Stimulated activated CD4-positive, alpha-beta T cell treated with anti-CD3 and anti-CD28 coated beads, Interleukin-1b, Interleukin-23, amount 100 ng/mL, for 1 hour (primary cell): ENCODE measurements around the gene SLC13A3.

Experiments used
- DNase-seq, 2 donors: peaks; one replicate each; pipeline ENCODE4 v3.0.0-alpha.2; 2020; ENCODE audit warnings: low read depth in 2 of 2

Gene SLC13A3

GRCh38 chr20:46558511-46558959, 92.7 kb downstream of the SLC13A3 start:
- no peak for DNase-seq

- DNase-seq, result no peak
Observed at GRCh38 chr20:46557231-46557956, 93.9 kb downstream of the SLC13A3 start.

GRCh38 chr20:46555370-46555956, 95.8 kb downstream of the SLC13A3 start:
- no peak for DNase-seq

GRCh38 chr20:46554828-46555227, 96.4 kb downstream of the SLC13A3 start:
- no peak for DNase-seq

- DNase-seq, result no peak
Observed at GRCh38 chr20:46553926-46554325, 97.3 kb downstream of the SLC13A3 start.

GRCh38 chr20:46552460-46553420, 98.5 kb downstream of the SLC13A3 start:
- DNase-seq, result peak in 1 of 2 donors; percentile 4

GRCh38 chr20:46551522-46552381, 99.5 kb downstream of the SLC13A3 start:
- DNase-seq, result no peak

GRCh38 chr20:46550461-46550860, 100.8 kb downstream of the SLC13A3 start, which contains the start of gene OCSTAMP:
OCSTAMP (minus strand) TSS chr20:46550654; CDS start chr20:46550560, 94 bp downstream.
- no peak for DNase-seq

- no peak for DNase-seq
Observed at GRCh38 chr20:46549188-46549972, 101.9 kb downstream of the SLC13A3 start.

- DNase-seq, result no peak
Observed at GRCh38 chr20:46548688-46549087, 102.6 kb downstream of the SLC13A3 start.

GRCh38 chr20:46547995-46548394, 103.3 kb downstream of the SLC13A3 start:
- DNase-seq, result no peak

GRCh38 chr20:46546936-46547335, 104.3 kb downstream of the SLC13A3 start:
- no peak for DNase-seq

- DNase-seq, result no peak
Observed at GRCh38 chr20:46546298-46546697, 105.0 kb downstream of the SLC13A3 start.

- DNase-seq, result no peak
Observed at GRCh38 chr20:46545827-46546138, 105.5 kb downstream of the SLC13A3 start.

GRCh38 chr20:46545077-46545826, 106.0 kb downstream of the SLC13A3 start:
- DNase-seq, result no peak

GRCh38 chr20:46544576-46544975, 106.7 kb downstream of the SLC13A3 start:
- no peak for DNase-seq

- DNase-seq, result no peak
Observed at GRCh38 chr20:46543959-46544358, 107.3 kb downstream of the SLC13A3 start.

GRCh38 chr20:46543033-46543432, 108.2 kb downstream of the SLC13A3 start:
- no peak for DNase-seq

- DNase-seq, result no peak
Observed at GRCh38 chr20:46541229-46541935, 109.9 kb downstream of the SLC13A3 start.
